Activated naive CD8-positive, alpha-beta T cell treated with anti-CD3 and anti-CD28 coated beads for 36 hours (primary cell): ENCODE measurements around the gene RYR2. TPM values are rescaled to one million over a fixed set of nuclear protein-coding genes. Genes with fewer than 3 reads are reported as not detected.

ENCODE experiments used
- DNase-seq: peaks from one replicate; pipeline ENCODE4 v3.0.0; 2021
- H3K27ac Mint-ChIP-seq: one replicate; pipeline ENCODE4 v1.8.0; 2022; ENCODE audit warnings: mild to moderate bottlenecking, moderate library complexity, mixed read lengths
- H3K27me3 Mint-ChIP-seq: one replicate; pipeline ENCODE4 v1.8.0; 2022; ENCODE audit warnings: mild to moderate bottlenecking, mixed read lengths
- H3K36me3 Mint-ChIP-seq: one replicate; pipeline ENCODE4 v1.8.0; 2021; ENCODE audit warnings: mild to moderate bottlenecking, mixed read lengths
- H3K4me1 Mint-ChIP-seq: one replicate; pipeline ENCODE4 v1.8.0; 2021; ENCODE audit warnings: mixed read lengths
- H3K4me3 Mint-ChIP-seq: one replicate; pipeline ENCODE4 v1.8.0; 2022; ENCODE audit warnings: mild to moderate bottlenecking, moderate library complexity, mixed read lengths
- H3K9me3 Mint-ChIP-seq: one replicate; pipeline ENCODE4 v1.8.0; 2022; ENCODE audit warnings: mixed read lengths
- total RNA-seq, 2 experiments: library from RNA; stranded (reverse); gene quantifications; one replicate each; pipeline ENCODE4 v1.2.3, GENCODE V29; 2021

RYR2 gene
- total RNA-seq, 2 experiments from 2014 or later: not detected

GRCh38 chr1:237702161-237702560 is 660.2 kb downstream of the RYR2 start:
- no peak for DNase-seq
- H3K27me3 Mint-ChIP-seq: no peaks in the 10 kb centered on the region
- H3K9me3 Mint-ChIP-seq: peaks cover 3% of the 10 kb centered on the region
- H3K36me3 Mint-ChIP-seq: no peaks in the 10 kb centered on the region
- H3K4me1 Mint-ChIP-seq: no peaks in the 10 kb centered on the region
- no peak overlapping the region for H3K27ac Mint-ChIP-seq
- H3K4me3 Mint-ChIP-seq: no peak overlapping the region

DNA sequence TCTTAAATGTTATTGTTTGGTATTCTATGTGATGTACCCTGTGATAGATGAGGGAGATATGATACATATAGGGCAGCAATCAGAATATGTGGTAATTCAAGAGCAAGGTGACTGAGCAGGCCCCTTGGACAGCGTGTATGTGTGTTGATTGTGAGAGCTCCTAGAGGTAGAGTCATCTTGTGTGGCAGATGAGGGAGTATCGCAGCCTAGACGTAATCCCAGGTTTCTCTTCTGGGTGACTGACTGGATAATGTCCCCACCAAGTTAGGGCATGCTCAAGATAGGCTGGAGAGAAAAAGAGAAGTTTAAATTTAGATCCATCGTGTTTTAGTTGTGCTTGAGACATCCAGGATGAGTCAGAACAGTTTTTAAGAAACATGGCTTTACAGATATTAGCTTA is 663.5 kb downstream of the RYR2 start:
- Mint-ChIP-seq H3K36me3 (no peaks in the 10 kb centered on the region), H3K27me3 (no peaks in the 10 kb centered on the region), H3K4me3 (no peak overlapping the region), H3K27ac (no peak overlapping the region), H3K4me1 (no peaks in the 10 kb centered on the region), H3K9me3 (peaks cover 3% of the 10 kb centered on the region)
- DNase-seq: no peak

DNA sequence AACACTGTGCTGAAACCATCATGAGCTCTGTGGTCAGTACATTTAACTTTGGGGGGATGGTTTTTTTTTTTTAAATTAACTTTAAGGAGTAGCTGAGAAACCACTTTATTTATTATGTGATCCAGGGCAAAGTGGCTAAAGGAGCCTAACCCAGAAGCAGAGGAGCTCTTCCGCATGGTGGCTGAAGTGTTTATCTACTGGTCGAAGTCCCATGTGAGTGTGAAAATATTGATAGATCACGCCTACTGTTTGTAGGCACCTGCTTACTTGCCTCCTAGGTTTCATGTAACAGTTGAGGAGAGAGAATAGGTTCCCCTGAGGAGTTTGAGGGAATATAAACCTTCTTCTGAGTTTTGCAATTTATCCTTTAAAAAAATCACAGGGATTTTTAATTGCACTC is 667.4 kb downstream of the RYR2 start:
- H3K27me3 Mint-ChIP-seq: no peaks in the 10 kb centered on the region
- H3K36me3 Mint-ChIP-seq: no peaks in the 10 kb centered on the region
- peaks cover 3% of the 10 kb centered on the region for H3K9me3 Mint-ChIP-seq
- H3K27ac Mint-ChIP-seq: no peak overlapping the region
- DNase-seq: no peak
- H3K4me1 Mint-ChIP-seq: no peaks in the 10 kb centered on the region
- no peak overlapping the region for H3K4me3 Mint-ChIP-seq

GRCh38 chr1:237711281-237711680 is 669.3 kb downstream of the RYR2 start:
- H3K27ac Mint-ChIP-seq: no peak overlapping the region
- no peak overlapping the region for H3K4me3 Mint-ChIP-seq
- H3K27me3 Mint-ChIP-seq: no peaks in the 10 kb centered on the region
- no peaks in the 10 kb centered on the region for H3K4me1 Mint-ChIP-seq
- H3K9me3 Mint-ChIP-seq: peaks cover 3% of the 10 kb centered on the region
- no peaks in the 10 kb centered on the region for H3K36me3 Mint-ChIP-seq
- DNase-seq: no peak

GRCh38 chr1:237712082-237712481 is 670.1 kb downstream of the RYR2 start:
- Mint-ChIP-seq H3K4me1 (no peaks in the 10 kb centered on the region), H3K27ac (no peak overlapping the region), H3K4me3 (no peak overlapping the region), H3K9me3 (no peaks in the 10 kb centered on the region), H3K36me3 (no peaks in the 10 kb centered on the region), H3K27me3 (no peaks in the 10 kb centered on the region)
- DNase-seq: no peak

- no peak overlapping the region for H3K27ac Mint-ChIP-seq
- H3K4me3 Mint-ChIP-seq: no peak overlapping the region
- DNase-seq: no peak
- H3K36me3 Mint-ChIP-seq: no peaks in the 10 kb centered on the region
- no peaks in the 10 kb centered on the region for H3K4me1 Mint-ChIP-seq
- no peaks in the 10 kb centered on the region for H3K9me3 Mint-ChIP-seq
- H3K27me3 Mint-ChIP-seq: no peaks in the 10 kb centered on the region
Measured at GRCh38 chr1:237712586-237713157, 670.7 kb downstream of the RYR2 start.

DNA sequence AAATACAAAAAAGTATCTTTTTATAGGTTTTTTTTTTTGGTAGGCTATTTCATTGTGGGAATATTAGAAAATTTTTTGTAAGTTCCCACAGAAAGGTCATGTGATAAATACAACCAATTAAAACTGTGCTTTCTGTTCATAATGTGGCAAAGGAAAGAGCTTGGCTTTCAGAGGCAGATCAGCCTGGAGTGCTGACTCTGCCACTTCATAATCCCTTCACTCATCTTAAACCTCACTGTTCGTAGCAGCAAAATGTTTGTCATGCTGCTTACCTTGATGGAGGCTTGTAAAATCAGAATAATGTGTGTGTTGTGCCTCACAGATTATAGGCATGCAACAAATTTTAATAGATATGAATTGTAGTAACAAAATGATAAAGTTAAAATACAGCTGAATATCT is 671.9 kb downstream of the RYR2 start:
- no peaks in the 10 kb centered on the region for H3K4me1 Mint-ChIP-seq
- DNase-seq: no peak
- no peak overlapping the region for H3K4me3 Mint-ChIP-seq
- no peak overlapping the region for H3K27ac Mint-ChIP-seq
- H3K36me3 Mint-ChIP-seq: no peaks in the 10 kb centered on the region
- H3K27me3 Mint-ChIP-seq: no peaks in the 10 kb centered on the region
- no peaks in the 10 kb centered on the region for H3K9me3 Mint-ChIP-seq

DNA sequence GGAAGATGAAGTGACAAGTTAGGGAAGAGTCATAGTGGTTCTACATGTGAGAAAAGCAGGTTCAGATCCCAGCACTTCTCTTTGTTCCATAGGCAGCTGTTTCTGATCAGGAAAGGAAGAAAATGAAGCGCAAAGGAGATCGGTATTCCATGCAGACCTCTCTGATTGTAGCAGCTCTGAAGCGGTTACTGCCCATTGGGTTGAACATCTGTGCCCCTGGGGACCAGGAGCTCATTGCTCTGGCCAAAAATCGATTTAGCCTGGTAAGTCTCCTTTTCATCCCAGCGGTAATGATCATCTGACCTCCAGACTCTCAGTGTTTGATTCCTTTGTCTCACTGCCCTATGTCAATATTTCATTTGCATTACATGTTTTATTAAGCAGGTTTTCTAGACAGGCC is 675.1 kb downstream of the RYR2 start:
- no peaks in the 10 kb centered on the region for H3K4me1 Mint-ChIP-seq
- no peak overlapping the region for H3K4me3 Mint-ChIP-seq
- no peaks in the 10 kb centered on the region for H3K27me3 Mint-ChIP-seq

DNA sequence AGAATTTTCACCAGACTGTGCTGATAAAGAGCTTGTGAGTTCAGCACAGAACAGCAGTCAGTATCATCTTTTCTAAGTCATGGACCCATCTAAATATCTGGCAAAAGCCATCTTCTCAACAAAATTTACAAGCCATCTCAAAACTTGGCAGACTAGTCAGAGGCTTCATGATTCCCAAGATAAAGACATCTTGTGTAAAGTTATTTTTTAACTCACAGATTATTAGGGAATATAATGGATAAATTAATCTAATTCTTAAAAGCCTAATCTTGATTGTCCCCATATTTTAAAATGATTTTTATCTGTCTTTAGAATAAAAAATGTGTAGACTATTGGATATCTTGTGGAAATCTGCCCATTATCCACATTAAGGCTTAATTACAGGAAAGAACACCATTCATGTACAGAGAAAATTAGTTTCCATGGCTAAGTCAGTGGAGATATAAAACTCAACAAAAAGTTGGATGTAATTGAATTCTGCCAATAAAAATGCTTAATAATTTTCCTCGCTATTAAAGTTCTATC is 688.9 kb downstream of the RYR2 start:
- Mint-ChIP-seq H3K4me1 (no peaks in the 10 kb centered on the region), H3K27me3 (no peaks in the 10 kb centered on the region), H3K36me3 (no peaks in the 10 kb centered on the region), H3K9me3 (no peaks in the 10 kb centered on the region), H3K4me3 (no peak overlapping the region), H3K27ac (no peak overlapping the region)
- no peak for DNase-seq

More for the DNA sequence above, 675.1 kb downstream of the RYR2 start:
- Mint-ChIP-seq H3K36me3 (no peaks in the 10 kb centered on the region), H3K27ac (no peak overlapping the region), H3K9me3 (no peaks in the 10 kb centered on the region)
- DNase-seq: no peak

- H3K4me3 Mint-ChIP-seq: no peak overlapping the region
- peaks cover 7% of the 10 kb centered on the region for H3K4me1 Mint-ChIP-seq
- DNase-seq: no peak
- H3K27me3 Mint-ChIP-seq: no peaks in the 10 kb centered on the region
- H3K27ac Mint-ChIP-seq: no peak overlapping the region
- H3K9me3 Mint-ChIP-seq: no peaks in the 10 kb centered on the region
- H3K36me3 Mint-ChIP-seq: no peaks in the 10 kb centered on the region
Measured at GRCh38 chr1:237732657-237733056, 690.7 kb downstream of the RYR2 start.

- Mint-ChIP-seq H3K36me3 (no peaks in the 10 kb centered on the region), H3K27ac (peak overlapping the region; percentile 3), H3K9me3 (no peaks in the 10 kb centered on the region), H3K4me3 (no peak overlapping the region), H3K4me1 (peaks cover 7% of the 10 kb centered on the region), H3K27me3 (no peaks in the 10 kb centered on the region)
- DNase-seq: no peak
Measured at GRCh38 chr1:237736372-237737029, 694.5 kb downstream of the RYR2 start.

- no peak overlapping the region for H3K27ac Mint-ChIP-seq
- no peaks in the 10 kb centered on the region for H3K36me3 Mint-ChIP-seq
- no peak for DNase-seq
- H3K4me1 Mint-ChIP-seq: peaks cover 7% of the 10 kb centered on the region
- H3K27me3 Mint-ChIP-seq: no peaks in the 10 kb centered on the region
- H3K4me3 Mint-ChIP-seq: no peak overlapping the region
- H3K9me3 Mint-ChIP-seq: no peaks in the 10 kb centered on the region
Measured at GRCh38 chr1:237737448-237737847, 695.5 kb downstream of the RYR2 start.

- Mint-ChIP-seq H3K27me3 (no peaks in the 10 kb centered on the region), H3K36me3 (no peaks in the 10 kb centered on the region), H3K27ac (no peak overlapping the region), H3K4me1 (peaks cover 7% of the 10 kb centered on the region), H3K4me3 (no peak overlapping the region), H3K9me3 (no peaks in the 10 kb centered on the region)
- no peak for DNase-seq
Measured at GRCh38 chr1:237737938-237738610, 696.1 kb downstream of the RYR2 start.

GRCh38 chr1:237740846-237741245 is 698.9 kb downstream of the RYR2 start:
- no peaks in the 10 kb centered on the region for H3K9me3 Mint-ChIP-seq
- H3K4me3 Mint-ChIP-seq: no peak overlapping the region
- no peaks in the 10 kb centered on the region for H3K36me3 Mint-ChIP-seq
- H3K4me1 Mint-ChIP-seq: peaks cover 7% of the 10 kb centered on the region
- DNase-seq: no peak
- H3K27ac Mint-ChIP-seq: no peak overlapping the region
- no peaks in the 10 kb centered on the region for H3K27me3 Mint-ChIP-seq

DNA sequence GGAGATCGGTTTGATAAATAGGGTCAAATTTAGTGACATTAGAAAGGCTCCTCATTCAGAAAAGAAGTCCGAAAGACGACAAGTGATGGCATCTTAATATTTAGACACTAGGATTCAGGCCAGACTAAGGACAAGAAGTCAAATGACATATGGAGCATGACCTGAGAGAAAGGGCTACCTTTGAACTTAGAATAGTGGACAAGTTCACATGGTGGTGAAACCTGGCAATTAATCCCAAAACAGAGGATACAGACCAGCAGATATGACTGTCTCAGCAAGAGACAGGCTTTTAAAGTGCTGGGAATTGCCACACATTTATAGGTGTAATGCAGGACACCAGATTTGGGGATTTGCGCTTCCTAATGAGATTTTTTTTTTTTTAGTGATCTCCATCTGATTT is 703.6 kb downstream of the RYR2 start:
- Mint-ChIP-seq H3K27me3 (no peaks in the 10 kb centered on the region), H3K36me3 (no peaks in the 10 kb centered on the region), H3K4me1 (no peaks in the 10 kb centered on the region), H3K9me3 (no peaks in the 10 kb centered on the region), H3K27ac (no peak overlapping the region), H3K4me3 (no peak overlapping the region)
- DNase-seq: no peak
